Measurements from ENCODE around the gene ABHD12.

The ABHD12 gene

DNA sequence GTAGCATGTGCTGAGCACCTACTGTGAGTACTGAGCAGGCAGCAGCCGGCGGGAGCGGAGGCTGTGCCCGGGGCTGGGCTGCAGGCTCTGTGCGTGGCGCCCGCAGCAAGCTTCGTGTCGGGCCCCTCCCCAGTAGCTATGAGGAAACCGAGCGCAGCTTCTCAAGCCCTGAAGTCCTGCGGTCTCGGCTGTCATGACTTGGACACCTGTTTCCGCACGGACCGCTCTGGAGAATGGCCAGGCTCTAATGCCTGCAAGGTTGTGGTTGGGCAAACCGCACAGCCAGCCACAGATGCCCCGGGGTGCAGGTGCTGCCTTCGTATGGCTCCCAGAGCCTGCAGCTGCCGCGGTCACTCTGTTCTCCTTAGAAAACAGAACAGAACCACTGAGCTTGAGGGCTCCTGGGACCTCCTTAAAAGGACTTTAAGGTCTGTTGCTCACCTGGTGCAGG, 109.1 kb downstream of the ABHD12 start:
- TF ChIP-seq POLR2AphosphoS5 (IDR thresholded peaks at IDR 0.05; ENCODE audit: low read depth) (peak; percentile 99), GABPA (IDR thresholded peaks at IDR 0.05; ENCODE audit: low read depth) (peak; percentile 57; the same call in 1 of the 2 replicates)
- TF ChIP-seq, protein P1, sequence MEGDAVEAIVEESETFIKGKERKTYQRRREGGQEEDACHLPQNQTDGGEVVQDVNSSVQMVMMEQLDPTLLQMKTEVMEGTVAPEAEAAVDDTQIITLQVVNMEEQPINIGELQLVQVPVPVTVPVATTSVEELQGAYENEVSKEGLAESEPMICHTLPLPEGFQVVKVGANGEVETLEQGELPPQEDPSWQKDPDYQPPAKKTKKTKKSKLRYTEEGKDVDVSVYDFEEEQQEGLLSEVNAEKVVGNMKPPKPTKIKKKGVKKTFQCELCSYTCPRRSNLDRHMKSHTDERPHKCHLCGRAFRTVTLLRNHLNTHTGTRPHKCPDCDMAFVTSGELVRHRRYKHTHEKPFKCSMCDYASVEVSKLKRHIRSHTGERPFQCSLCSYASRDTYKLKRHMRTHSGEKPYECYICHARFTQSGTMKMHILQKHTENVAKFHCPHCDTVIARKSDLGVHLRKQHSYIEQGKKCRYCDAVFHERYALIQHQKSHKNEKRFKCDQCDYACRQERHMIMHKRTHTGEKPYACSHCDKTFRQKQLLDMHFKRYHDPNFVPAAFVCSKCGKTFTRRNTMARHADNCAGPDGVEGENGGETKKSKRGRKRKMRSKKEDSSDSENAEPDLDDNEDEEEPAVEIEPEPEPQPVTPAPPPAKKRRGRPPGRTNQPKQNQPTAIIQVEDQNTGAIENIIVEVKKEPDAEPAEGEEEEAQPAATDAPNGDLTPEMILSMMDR (IDR thresholded peaks at IDR 0.05; ENCODE audit: insufficient read depth, low read length), result no peak
- 0 out of 2 replicates have a peak overlapping the region, but pooled peaks have one; percentile 2 for H3K27ac ChIP-seq (replicated peaks)
- DNase-seq (ENCODE audit: low read depth in 1 of 2, low spot score in 1 of 2), result peak; percentile 85 to 97
- H3K4me3 ChIP-seq (replicated peaks; ENCODE audit: insufficient read depth, low read length), result no peak overlapping the region
- H3K27me3 ChIP-seq (ENCODE audit: insufficient read depth, poor library complexity, severe bottlenecking), result no peaks in the 10 kb centered on the region

DNA sequence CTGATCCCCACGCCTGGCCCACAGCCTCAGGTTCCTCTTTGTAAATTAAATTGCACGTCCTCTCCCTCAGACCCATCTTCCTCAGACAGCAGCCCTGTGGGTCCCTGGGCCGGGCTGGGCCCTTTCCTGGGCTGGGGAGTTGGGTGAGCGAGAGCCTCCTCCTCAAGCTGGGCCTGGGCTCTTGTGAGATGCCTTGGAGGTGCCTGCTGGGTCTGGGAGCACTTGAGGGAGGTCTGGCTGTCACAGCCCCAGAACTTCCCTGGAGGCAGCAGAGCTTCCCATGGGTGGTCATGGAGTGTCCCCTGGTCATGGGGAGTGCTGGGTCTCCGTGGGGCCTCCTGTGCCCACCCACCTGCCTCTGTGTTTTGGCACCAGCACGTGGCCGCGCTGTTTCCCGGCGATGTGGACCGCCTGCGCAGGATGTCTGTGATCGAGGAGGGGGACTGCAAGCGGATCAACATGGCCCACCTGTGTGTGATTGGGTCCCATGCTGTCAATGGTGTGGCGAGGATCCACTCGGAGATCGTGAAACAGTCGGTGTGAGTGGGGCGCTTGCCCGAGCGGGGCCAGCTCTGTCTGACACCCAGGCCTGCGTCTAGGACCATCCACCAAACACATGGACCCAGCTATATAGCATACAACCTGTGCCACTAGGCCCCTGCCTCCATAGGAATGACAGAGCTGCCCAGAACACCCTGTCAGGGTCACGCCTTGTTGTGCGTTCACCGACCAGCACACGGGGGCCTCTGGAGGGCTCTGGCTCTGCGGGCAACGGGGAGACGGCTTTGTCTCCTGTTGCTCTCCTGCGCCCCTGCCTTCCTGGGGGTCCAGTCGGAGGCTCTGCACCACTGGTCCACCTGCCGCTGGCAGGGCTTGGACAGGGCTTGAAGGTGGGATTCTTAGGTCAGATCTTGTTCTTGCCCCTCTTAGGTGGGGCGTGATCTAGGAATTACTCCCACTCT, 109.8 kb downstream of the ABHD12 start:
- Histone ChIP-seq H3K27me3 (ENCODE audit: insufficient read depth, poor library complexity, severe bottlenecking) (no peaks in the 10 kb centered on the region), H3K4me3 (replicated peaks; ENCODE audit: insufficient read depth, low read length) (no peak overlapping the region), H3K27ac (replicated peaks) (no peak overlapping the region)
- TF ChIP-seq SPI1 (IDR thresholded peaks at IDR 0.05; ENCODE audit: borderline replicate concordance, low read depth) (no peak), GABPA (IDR thresholded peaks at IDR 0.05; ENCODE audit: low read depth) (no peak), POLR2AphosphoS5 (IDR thresholded peaks at IDR 0.05; ENCODE audit: low read depth) (no peak)
- TF ChIP-seq, protein P2, sequence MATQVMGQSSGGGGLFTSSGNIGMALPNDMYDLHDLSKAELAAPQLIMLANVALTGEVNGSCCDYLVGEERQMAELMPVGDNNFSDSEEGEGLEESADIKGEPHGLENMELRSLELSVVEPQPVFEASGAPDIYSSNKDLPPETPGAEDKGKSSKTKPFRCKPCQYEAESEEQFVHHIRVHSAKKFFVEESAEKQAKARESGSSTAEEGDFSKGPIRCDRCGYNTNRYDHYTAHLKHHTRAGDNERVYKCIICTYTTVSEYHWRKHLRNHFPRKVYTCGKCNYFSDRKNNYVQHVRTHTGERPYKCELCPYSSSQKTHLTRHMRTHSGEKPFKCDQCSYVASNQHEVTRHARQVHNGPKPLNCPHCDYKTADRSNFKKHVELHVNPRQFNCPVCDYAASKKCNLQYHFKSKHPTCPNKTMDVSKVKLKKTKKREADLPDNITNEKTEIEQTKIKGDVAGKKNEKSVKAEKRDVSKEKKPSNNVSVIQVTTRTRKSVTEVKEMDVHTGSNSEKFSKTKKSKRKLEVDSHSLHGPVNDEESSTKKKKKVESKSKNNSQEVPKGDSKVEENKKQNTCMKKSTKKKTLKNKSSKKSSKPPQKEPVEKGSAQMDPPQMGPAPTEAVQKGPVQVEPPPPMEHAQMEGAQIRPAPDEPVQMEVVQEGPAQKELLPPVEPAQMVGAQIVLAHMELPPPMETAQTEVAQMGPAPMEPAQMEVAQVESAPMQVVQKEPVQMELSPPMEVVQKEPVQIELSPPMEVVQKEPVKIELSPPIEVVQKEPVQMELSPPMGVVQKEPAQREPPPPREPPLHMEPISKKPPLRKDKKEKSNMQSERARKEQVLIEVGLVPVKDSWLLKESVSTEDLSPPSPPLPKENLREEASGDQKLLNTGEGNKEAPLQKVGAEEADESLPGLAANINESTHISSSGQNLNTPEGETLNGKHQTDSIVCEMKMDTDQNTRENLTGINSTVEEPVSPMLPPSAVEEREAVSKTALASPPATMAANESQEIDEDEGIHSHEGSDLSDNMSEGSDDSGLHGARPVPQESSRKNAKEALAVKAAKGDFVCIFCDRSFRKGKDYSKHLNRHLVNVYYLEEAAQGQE (IDR thresholded peaks at IDR 0.05; ENCODE audit: insufficient replicate concordance, low read depth), result no peak
- TF ChIP-seq, protein P1 (IDR thresholded peaks at IDR 0.05; ENCODE audit: insufficient read depth, low read length), result no peak
- no peak for DNase-seq (ENCODE audit: low read depth in 1 of 2, low spot score in 1 of 2)

DNA sequence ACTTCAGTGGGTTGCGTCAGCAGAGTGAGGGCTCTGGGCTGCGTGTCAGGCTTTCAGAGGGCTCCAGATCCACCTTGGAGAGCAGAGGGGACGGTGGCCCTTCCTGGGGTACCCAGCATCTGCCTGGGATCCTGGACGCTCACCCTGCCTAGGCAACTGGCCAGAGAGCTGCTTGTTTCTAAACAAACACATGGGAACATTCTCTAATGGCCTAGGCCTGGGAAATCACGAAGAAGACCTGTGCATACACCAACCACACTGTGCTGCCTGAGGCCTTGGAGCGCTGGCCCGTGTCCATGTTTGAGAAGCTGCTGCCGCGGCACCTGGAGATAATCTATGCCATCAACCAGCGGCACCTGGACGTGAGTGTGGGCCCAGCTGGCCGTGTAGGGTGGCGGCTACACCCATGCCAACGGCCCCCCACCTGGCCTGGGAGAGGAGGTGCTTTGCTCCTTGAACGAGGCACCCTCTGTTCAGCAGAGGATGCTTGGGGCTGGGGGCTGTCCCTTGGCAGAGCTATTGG, 110.5 kb downstream of the ABHD12 start:
- DNase-seq (ENCODE audit: low read depth in 1 of 2, low spot score in 1 of 2), result no peak
- H3K27me3 ChIP-seq (ENCODE audit: insufficient read depth, poor library complexity, severe bottlenecking), result no peaks in the 10 kb centered on the region
- H3K27ac ChIP-seq (replicated peaks), result no peak overlapping the region
- no peak overlapping the region for H3K4me3 ChIP-seq (replicated peaks; ENCODE audit: insufficient read depth, low read length)
- no peak for TF ChIP-seq GABPA (IDR thresholded peaks at IDR 0.05; ENCODE audit: low read depth)
- TF ChIP-seq, protein P1 (IDR thresholded peaks at IDR 0.05; ENCODE audit: insufficient read depth, low read length), result no peak
- no peak for TF ChIP-seq POLR2AphosphoS5 (IDR thresholded peaks at IDR 0.05; ENCODE audit: low read depth)
- TF ChIP-seq, protein P2 (IDR thresholded peaks at IDR 0.05; ENCODE audit: insufficient replicate concordance, low read depth), result no peak
- no peak for TF ChIP-seq SPI1 (IDR thresholded peaks at IDR 0.05; ENCODE audit: borderline replicate concordance, low read depth)
